ENCODE data around the gene PPP4R3B.
A peak's percentile ranks its signal among the peaks of the same experiment; 100 is the strongest.
"Not testable (repeated sequence)": the region's sequence is repeated elsewhere in the genome, so short reads cannot be mapped to it uniquely, and the experiment has no call there.

The PPP4R3B gene

GRCh38 chr2:55617175-55618024 lies at the start of gene PPP4R3B:
Gene PPP4R3B (minus strand): TSS chr2:55617622. CDS start chr2:55617285, 337 bp downstream.
- DNase-seq (ENCODE audit: low read depth) = peak; percentile 98

- no peak for DNase-seq (ENCODE audit: low read depth)
Measured at GRCh38 chr2:55653255-55653654, 35.8 kb upstream of the PPP4R3B start.

DNA sequence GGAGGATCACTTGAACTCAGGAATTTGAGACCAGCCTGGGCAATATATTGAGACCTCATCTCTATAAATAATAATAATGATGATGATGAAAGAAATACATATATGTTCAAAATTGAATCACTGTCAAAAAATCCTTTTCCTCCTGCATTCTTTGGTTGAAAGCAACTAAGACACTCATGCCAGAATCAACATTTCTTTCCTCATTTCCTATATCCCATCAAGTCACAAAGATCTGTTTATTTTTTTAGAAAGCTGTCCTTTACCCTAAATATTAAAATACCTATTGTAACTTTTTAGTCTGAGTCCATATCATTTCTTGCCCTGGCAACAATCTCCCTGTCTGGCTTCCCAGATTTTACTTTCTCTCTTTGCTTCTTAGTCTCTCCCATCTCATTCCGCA lies 31.8 kb upstream of the PPP4R3B start:
- no peak for DNase-seq (ENCODE audit: low read depth)

DNA sequence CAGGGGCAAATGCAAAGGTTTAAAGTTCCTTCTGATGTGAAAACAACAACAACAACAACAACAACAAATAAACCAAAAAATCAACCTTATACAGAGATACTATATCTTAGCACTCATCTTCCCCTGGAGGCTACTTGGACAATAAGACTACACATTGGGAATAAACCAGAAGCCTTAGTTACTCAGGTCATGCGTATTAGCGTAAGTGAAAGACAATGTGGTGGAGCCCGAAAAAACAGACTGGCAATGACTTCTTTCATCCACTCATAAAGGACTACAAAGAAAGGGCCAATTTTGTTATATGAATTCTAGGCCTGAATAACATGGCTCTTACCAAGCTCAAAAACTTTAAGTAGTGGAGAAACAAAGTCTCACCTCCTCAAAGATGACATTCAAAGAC lies 19.4 kb upstream of the PPP4R3B start:
- no peak for DNase-seq (ENCODE audit: low read depth)

GRCh38 chr2:55628931-55629330 lies 11.5 kb upstream of the PPP4R3B start:
- DNase-seq (ENCODE audit: low read depth) = no peak

DNA sequence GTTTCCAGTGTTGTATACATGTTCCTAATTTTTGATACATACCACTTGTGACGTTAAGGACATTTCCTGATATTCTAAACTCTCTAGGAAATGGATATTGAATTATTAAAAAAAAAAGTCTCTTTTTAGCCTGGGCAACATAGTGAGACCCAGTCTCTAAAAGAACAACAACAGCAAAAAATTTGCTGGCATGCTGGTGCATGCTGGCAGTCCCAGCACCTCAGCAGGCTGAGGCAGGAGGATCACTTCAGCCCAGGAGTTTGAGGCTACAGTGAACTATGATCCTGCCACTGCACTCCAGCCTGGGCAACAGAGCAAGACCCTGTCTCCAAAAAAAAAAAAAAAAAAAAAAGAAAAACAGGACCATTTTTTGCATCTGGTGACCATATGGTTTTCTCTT lies 10.5 kb upstream of the PPP4R3B start:
- no peak for DNase-seq (ENCODE audit: low read depth)

- DNase-seq (ENCODE audit: low read depth) = no peak
Measured at GRCh38 chr2:55621802-55622201, 4.4 kb upstream of the PPP4R3B start.

- DNase-seq (ENCODE audit: low read depth) = no peak
Measured at GRCh38 chr2:55620123-55620779, 2.8 kb upstream of the PPP4R3B start.

GRCh38 chr2:55618275-55619055 lies 1.0 kb upstream of the PPP4R3B start:
- peak; percentile 17 for DNase-seq (ENCODE audit: low read depth)

GRCh38 chr2:55618025-55618274 lies 528 bp upstream of the PPP4R3B start:
- no peak for DNase-seq (ENCODE audit: low read depth)

- DNase-seq (ENCODE audit: low read depth) = peak; percentile 17
Measured at GRCh38 chr2:55616551-55617174, 759 bp downstream of the PPP4R3B start.

GRCh38 chr2:55611997-55612396 lies 5.4 kb downstream of the PPP4R3B start:
- DNase-seq (ENCODE audit: low read depth) = no peak

- no peak for DNase-seq (ENCODE audit: low read depth)
Measured at GRCh38 chr2:55610954-55611743, 6.3 kb downstream of the PPP4R3B start.

DNA sequence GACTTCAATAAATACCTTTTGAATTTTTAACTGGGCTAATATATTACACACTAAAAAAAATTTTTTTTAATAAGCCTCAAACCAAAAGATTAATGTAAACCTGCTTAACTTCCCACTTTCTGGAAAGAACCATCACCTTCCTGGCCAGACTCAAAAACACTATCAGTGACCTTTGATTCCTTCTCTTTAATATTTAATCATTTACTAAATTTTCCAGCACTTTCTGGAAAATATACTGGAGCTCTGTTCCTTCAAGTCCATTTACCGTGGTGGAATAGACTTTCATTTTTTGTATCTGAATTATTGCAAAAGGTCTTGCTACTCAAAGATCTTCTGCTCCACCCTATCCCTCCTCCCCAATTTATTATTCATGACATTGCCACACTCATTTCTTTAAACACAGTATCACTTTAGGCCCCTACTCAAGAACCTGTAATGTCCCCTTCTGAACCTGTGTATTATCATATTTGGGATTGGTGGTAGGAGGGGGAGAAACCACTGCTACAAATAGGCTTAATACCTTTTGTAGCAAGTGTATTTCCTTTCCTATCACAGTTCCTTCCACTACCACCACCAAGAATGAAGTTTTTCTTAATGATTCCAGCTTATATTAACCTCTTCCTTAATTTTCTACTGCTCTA lies 7.4 kb downstream of the PPP4R3B start:
- no peak for DNase-seq (ENCODE audit: low read depth)

GRCh38 chr2:55609193-55609794 lies 8.1 kb downstream of the PPP4R3B start:
- no peak for DNase-seq (ENCODE audit: low read depth)

GRCh38 chr2:55607717-55608116 lies 9.7 kb downstream of the PPP4R3B start:
- DNase-seq (ENCODE audit: low read depth) = no peak

GRCh38 chr2:55604027-55604565 lies 13.3 kb downstream of the PPP4R3B start:
- no peak for DNase-seq (ENCODE audit: low read depth)

DNA sequence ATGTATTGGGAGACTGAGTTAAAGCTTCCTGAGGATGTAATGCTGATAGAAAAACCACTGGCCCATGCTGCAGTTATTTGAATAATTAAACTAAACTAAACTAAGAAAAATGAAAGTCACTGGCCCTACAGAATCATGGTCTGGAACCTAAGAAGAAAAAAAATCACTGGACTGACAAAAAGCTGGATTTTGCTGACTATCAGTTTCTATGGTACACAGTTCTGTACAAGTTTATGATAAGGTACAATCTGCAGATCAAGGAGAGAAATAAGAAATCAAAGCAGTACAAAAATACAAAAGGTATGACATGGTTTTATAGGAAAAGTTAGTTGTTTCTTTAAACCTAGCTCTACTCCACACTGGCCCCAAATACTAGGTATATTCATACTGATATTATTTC lies 15.6 kb downstream of the PPP4R3B start:
- no peak for DNase-seq (ENCODE audit: low read depth)

DNA sequence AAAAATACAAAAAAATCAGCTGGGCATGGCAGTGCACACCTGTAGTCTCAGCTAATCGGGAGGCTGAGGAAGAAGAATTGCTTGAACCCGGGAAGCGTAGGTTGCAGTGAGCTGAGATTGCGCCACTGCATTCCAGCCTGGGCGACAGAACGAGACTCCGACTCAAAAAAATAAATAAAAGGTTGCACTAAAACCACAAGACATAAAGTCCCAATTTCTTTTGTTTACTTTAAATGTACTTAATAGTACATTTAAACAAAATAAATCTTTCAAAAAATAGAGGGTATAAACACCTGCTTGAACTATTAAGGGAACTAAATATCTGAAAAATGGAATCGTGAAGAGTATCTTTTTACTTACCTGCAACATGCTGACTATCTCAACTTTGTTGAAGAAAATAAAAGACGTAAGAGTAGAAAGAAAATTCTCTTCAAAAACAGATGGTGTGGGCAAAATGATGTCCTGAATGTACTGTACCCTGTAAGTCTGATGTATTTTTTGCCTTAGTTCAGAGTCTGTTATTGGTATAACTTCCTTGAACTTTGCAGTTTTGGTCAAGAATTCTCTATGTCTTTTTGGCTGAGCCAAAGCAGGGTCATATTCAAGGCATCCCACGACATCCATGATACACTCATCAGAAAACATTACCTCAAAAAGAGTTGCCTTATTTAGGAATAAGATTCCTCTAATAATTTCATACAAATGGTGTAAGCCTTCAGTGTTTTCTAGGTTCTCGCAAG lies 19.2 kb downstream of the PPP4R3B start:
- no peak for DNase-seq (ENCODE audit: low read depth)

- not testable (repeated sequence) for DNase-seq (ENCODE audit: low read depth)
Measured at GRCh38 chr2:55596795-55597194, 20.6 kb downstream of the PPP4R3B start.
